Gastrocnemius medialis (tissue), 4 donors: ENCODE data around the gene APOC3. TPM values are rescaled to one million over a fixed set of nuclear protein-coding genes. Genes with fewer than 3 reads are reported as not detected.

Experiments used
- ATAC-seq, 2 donors: fragments of 150-250 bp; one replicate each; pipeline ENCODE4 v1.9.1; 2016
- DNase-seq, 2 donors: peaks; one replicate each; pipeline ENCODE4 v3.0.0-alpha.2; 2019
- H3K27ac ChIP-seq, 4 donors: fragments of 200-600 bp; sonication (generic); 1 replicate in 1 of 4; 2 replicates in 3 of 4; pipeline ENCODE4 v1.5.1; 2016 to 2018; ENCODE audit warnings: mild to moderate bottlenecking in 2 of 4, moderate library complexity in 1 of 4
- H3K27me3 ChIP-seq, 3 donors: fragments of 200-600 bp; sonication (generic) in 2 of 3; 1 replicate in 1 of 3; 2 replicates in 2 of 3; pipeline versions ENCODE4 v1.5.1 to v1.6.0; 2016 to 2019; ENCODE audit warnings: mild to moderate bottlenecking in 1 of 3, moderate library complexity in 1 of 3
- H3K36me3 ChIP-seq, 2 donors: fragments of 200-600 bp; sonication (generic) in 1 of 2; one replicate each; pipeline ENCODE4 v1.5.1; 2017 to 2018
- H3K4me1 ChIP-seq, 2 donors: fragments of 200-600 bp; sonication (generic) in 1 of 2; one replicate each; pipeline ENCODE4 v1.5.1; 2016 to 2017; ENCODE audit warnings: mild to moderate bottlenecking in 2 of 2
- H3K4me3 ChIP-seq, 4 donors: fragments of 200-600 bp; sonication (generic) in 3 of 4; 1 replicate in 1 of 4; 2 replicates in 3 of 4; pipeline ENCODE4 v1.5.1; 2016 to 2019; ENCODE audit warnings: mild to moderate bottlenecking in 2 of 4
- H3K9me3 ChIP-seq, 3 donors: fragments of 200-600 bp; sonication (generic) in 2 of 3; 1 replicate in 1 of 3; 2 replicates in 2 of 3; pipeline ENCODE4 v1.5.1; 2016 to 2019
- CTCF ChIP-seq, 5 experiments: fragments of 450-650 bp in 3 of 5; fragments of 200-600 bp in 2 of 5; sonication (generic) in 2 of 5; IDR thresholded peaks in 4 of 5; conservative IDR thresholded peaks in 1 of 5; 1 replicate in 4 of 5; 2 replicates in 1 of 5; pipeline ENCODE4 v1.5.1; 2016 to 2019; ENCODE audit warnings: antibody characterized with exemption in 5 of 5, mild to moderate bottlenecking in 3 of 5, moderate library complexity in 3 of 5
- POLR2A ChIP-seq, 2 donors: fragments of 450-650 bp; IDR thresholded peaks; one replicate each; pipeline ENCODE4 v1.6.1; 2017; ENCODE audit warnings: antibody characterized with exemption in 2 of 2, mild to moderate bottlenecking in 2 of 2, moderate library complexity in 2 of 2
- in situ Hi-C, 4 donors: fragments of 200-750 bp; cut with MboI; loops; one replicate each; pipeline versions ENCODE4 v1.15.0 to v1.8.0; 2017; ENCODE audit warnings: low sequenced_read_pairs in 4 of 4
- intact Hi-C: fragments of 100-400 bp; cut with DNase I; formaldehyde crosslinking; loops from one replicate; pipeline ENCODE4 v1.15.1; 2023; ENCODE audit warnings: low total_unique reads
- total RNA-seq, 4 donors: library from RNA; depleted of rRNA; stranded (reverse); fragments of >200 nt; gene quantifications; one replicate each; pipeline versions ENCODE4 v1.1.0 to v1.2.3, GENCODE V29; 2016

Gene APOC3
- total RNA-seq, 4 donors from 2014 or later, result 19.3 to 45.7 TPM; not detected in 2

- H3K36me3 ChIP-seq, result peaks cover 5 to 46% of the 10 kb centered on the region in 2 donors
- no peaks in the 10 kb centered on the region for H3K27me3 ChIP-seq
- peak overlapping the region; percentile 78 to 98 (median 96) for H3K4me3 ChIP-seq
- DNase-seq, result no peak
- ATAC-seq, result no peak
- intact Hi-C loops, result loop anchor here (2.0 to 5.0 kb wide), 2 partner anchors 15 to 540 kb away; partner anchors contain the start of genes BUD13 and CEP164
- in situ Hi-C loops, result loop anchor here in 2 of 4 donors (10.0 kb wide), 2 partner anchors 317 to 437 kb away; no protein-coding TSS in a partner anchor
- no peaks in the 10 kb centered on the region for H3K9me3 ChIP-seq
- H3K27ac ChIP-seq, result peak overlapping the region; percentile 83 to 89 (median 88)
- TF ChIP-seq POLR2A (IDR thresholded peaks at IDR 0.05) (no peak), CTCF (IDR thresholded peaks at IDR 0.05 in 4 of 5, conservative IDR thresholded peaks at IDR 0.05 in 1 of 5) (no peak)
- peaks cover 17 to 18% of the 10 kb centered on the region in 2 donors for H3K4me1 ChIP-seq
Observed at GRCh38 chr11:116787436-116787785, 42.3 kb upstream of the APOC3 start.

DNA sequence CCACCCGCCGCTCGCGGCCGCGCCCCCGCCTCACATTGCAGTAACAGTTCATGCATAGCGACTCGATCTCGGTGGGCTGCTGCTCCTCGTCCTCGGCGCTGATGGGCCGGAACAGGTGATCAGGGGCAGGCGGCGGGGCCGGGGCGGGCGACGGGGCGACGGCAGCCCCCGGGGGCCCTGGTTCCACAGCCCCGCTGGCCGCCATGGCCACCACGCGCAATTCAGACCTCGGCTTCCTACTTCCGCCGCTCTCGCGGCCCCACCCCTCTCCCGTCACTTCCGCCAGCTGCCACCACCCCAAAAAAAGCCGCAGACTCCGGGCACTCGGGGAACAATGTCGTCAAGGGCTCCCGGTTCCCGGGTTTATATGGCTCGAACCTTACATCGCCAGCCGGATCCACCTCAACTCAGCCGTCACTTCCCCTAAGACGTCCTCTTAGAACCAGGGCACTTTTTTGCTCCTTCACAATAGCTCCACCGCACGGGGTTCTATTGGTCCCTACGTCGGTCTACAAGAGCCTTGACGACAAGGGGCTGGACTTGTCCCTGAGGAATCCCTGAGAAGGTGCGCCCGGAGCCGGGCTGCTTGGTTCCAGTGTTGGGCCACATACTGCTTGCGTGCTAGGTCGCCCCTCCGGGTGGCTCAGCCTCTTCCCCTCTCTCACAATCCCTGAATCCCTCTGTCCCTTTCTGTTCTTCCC, 41.8 kb upstream of the APOC3 start, which contains the start of gene ZPR1:
Gene ZPR1, minus strand, starts transcription at position 238 of the 701 bp plus-strand sequence. Its CDS starts 33 bp downstream, at position 205.
- peak; percentile 68 to 69 for DNase-seq
- H3K27me3 ChIP-seq, result no peaks in the 10 kb centered on the region
- peaks cover 5 to 40% of the 10 kb centered on the region in 2 donors for H3K36me3 ChIP-seq
- ATAC-seq, result peak; percentile 85 to 88
- intact Hi-C loops (loop anchor here (2.0 to 5.0 kb wide), 3 partner anchors 15 to 539 kb away; partner anchors contain the start of genes BUD13, CEP164 and SIK3), in situ Hi-C loops (loop anchor here in 2 of 4 donors (10.0 kb wide), 2 partner anchors 317 to 437 kb away; no protein-coding TSS in a partner anchor)
- H3K9me3 ChIP-seq, result no peaks in the 10 kb centered on the region
- peaks cover 17 to 18% of the 10 kb centered on the region in 2 donors for H3K4me1 ChIP-seq
- peak within 1 kb of the TSS; percentile 83 to 89 (median 88) for H3K27ac ChIP-seq
- peak within 1 kb of the TSS; percentile 78 to 98 (median 96) for H3K4me3 ChIP-seq
- peak in 1 of 5 experiments; percentile 9 for TF ChIP-seq CTCF (IDR thresholded peaks at IDR 0.05 in 4 of 5, conservative IDR thresholded peaks at IDR 0.05 in 1 of 5)
- TF ChIP-seq POLR2A (IDR thresholded peaks at IDR 0.05), result peak; percentile 61 to 77

- Histone ChIP-seq H3K4me3 (peak overlapping the region; percentile 78 to 98 (median 96)), H3K27me3 (no peaks in the 10 kb centered on the region), H3K4me1 (peaks cover 17 to 18% of the 10 kb centered on the region in 2 donors), H3K27ac (peak overlapping the region; percentile 83 to 89 (median 88)), H3K36me3 (peaks cover 5 to 34% of the 10 kb centered on the region in 2 donors), H3K9me3 (no peaks in the 10 kb centered on the region)
- in situ Hi-C loops, result loop anchor here in 2 of 4 donors (10.0 kb wide), 2 partner anchors 316 to 436 kb away; no protein-coding TSS in a partner anchor
- no peak for TF ChIP-seq POLR2A (IDR thresholded peaks at IDR 0.05)
- TF ChIP-seq CTCF (IDR thresholded peaks at IDR 0.05 in 4 of 5, conservative IDR thresholded peaks at IDR 0.05 in 1 of 5), result no peak
- no peak for DNase-seq
- ATAC-seq, result no peak
- intact Hi-C loops, result loop anchor here (2.0 to 5.0 kb wide), 2 partner anchors 310 to 539 kb away; partner anchors contain the start of genes CEP164 and SIK3
Observed at GRCh38 chr11:116788534-116788933, 41.2 kb upstream of the APOC3 start.

DNA sequence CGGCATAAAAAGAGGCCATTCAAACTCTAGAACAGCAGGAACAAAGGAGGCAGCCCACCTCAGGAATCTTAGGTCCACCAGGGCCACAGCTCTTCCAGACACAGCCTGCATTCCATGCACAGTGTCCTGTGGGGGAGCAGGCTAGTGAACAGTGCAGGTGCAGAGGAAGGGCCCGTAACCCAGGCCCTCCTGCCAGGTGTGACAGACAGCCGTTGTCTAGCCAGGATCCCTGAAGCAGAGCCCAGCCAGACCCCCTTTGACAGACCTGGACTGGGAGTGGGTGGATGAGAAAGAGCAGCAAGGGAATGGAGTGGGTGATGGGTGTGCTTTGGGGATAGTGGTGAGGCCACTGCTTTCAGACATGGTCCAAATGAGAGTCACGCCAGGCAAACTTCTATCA, 40.7 kb upstream of the APOC3 start:
- H3K36me3 ChIP-seq, result peaks cover 5 to 30% of the 10 kb centered on the region in 2 donors
- H3K4me1 ChIP-seq, result peaks cover 17 to 18% of the 10 kb centered on the region in 2 donors
- TF ChIP-seq POLR2A (IDR thresholded peaks at IDR 0.05) (no peak), CTCF (IDR thresholded peaks at IDR 0.05 in 4 of 5, conservative IDR thresholded peaks at IDR 0.05 in 1 of 5) (no peak)
- ATAC-seq, result no peak
- H3K27me3 ChIP-seq, result no peaks in the 10 kb centered on the region
- H3K4me3 ChIP-seq, result no peak overlapping the region
- DNase-seq, result no peak
- no peaks in the 10 kb centered on the region for H3K9me3 ChIP-seq
- H3K27ac ChIP-seq, result no peak overlapping the region
- intact Hi-C loops, result loop anchor here (2.0 to 5.0 kb wide), 2 partner anchors 310 to 538 kb away; partner anchors contain the start of genes CEP164 and SIK3
- in situ Hi-C loops, result loop anchor here in 2 of 4 donors (10.0 kb wide), 2 partner anchors 316 to 436 kb away; no protein-coding TSS in a partner anchor
